ENCODE measurements around the gene KBTBD4. TPM values are rescaled to one million over a fixed set of nuclear protein-coding genes. Genes with fewer than 3 reads are reported as not detected.

KBTBD4 gene
- total RNA-seq, 1 experiment from 2014 or later, result 15.9 TPM

DNA sequence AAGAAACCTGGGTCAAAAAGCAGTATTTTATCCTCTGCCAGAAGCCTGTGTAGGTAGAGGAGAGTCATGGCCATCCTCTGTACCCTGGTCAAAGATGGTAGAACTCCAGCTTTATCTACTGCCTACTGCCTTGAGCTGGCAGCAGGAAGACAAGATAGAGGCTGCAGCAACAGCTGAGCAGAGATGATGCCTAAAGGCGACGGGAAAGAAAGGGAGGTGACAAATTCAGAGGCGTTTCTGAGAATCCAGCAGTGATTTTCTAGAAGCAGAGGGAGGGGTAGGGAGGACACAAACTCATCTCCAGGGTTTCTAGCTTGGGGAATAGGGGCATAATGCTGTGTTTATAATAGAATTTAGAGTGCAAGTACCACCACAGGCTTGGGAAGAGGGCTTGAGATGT, 30.9 kb upstream of the KBTBD4 start:
- Mint-ChIP-seq H3K27me3 (ENCODE audit: low read depth) (no peaks in the 10 kb centered on the region), H3K4me3 (no peak overlapping the region), H3K4me1 (no peaks in the 10 kb centered on the region), H3K27ac (no peak overlapping the region), H3K36me3 (ENCODE audit: insufficient read depth in 1 of 3, low read depth in 3 of 3) (peaks cover 0 to 4% (median 2%) of the 10 kb centered on the region in 3 experiments; a peak in 2 of 7 replicates), H3K9me3 (no peaks in the 10 kb centered on the region)
- Histone ChIP-seq H3K4me1 (ENCODE audit: insufficient read depth, low read length) (no peaks in the 10 kb centered on the region), H4K8ac (replicated peaks; ENCODE audit: insufficient read length, low read depth, low read length) (no peak overlapping the region), H3T11ph (ENCODE audit: low read length) (no peak overlapping the region), H3K4ac (ENCODE audit: low read depth, low read length) (no peak overlapping the region), H2AFZ (ENCODE audit: low read length) (no peak overlapping the region), H3K23me2 (ENCODE audit: insufficient read length, low read depth, low read length, poor library complexity, severe bottlenecking) (no peaks in the 10 kb centered on the region), H2BK20ac (ENCODE audit: low read depth, low read length, poor library complexity, severe bottlenecking) (no peak overlapping the region), H2BK15ac (ENCODE audit: low read depth, low read length) (no peak overlapping the region), H3K27me3 (ENCODE audit: insufficient read depth, low read length) (no peaks in the 10 kb centered on the region), H3K79me1 (ENCODE audit: insufficient read depth, low read depth, low read length, poor library complexity, severe bottlenecking) (no peaks in the 10 kb centered on the region), H2AK5ac (ENCODE audit: insufficient read length, low read length) (no peak overlapping the region), H3K27ac (ENCODE audit: insufficient read length, low read depth, low read length) (no peak overlapping the region), H4K20me1 (ENCODE audit: control insufficient read depth, insufficient read depth, insufficient read length) (no peaks in the 10 kb centered on the region), H3K79me2 (ENCODE audit: insufficient read depth, low read length) (no peaks in the 10 kb centered on the region), H3K18ac (ENCODE audit: insufficient read length, low read depth, low read length) (no peak overlapping the region), H3K23ac (ENCODE audit: insufficient read length, low read depth, low read length) (no peak overlapping the region), H4K5ac (ENCODE audit: insufficient read length, low read depth, low read length) (no peak overlapping the region), H2BK120ac (ENCODE audit: low read depth, low read length, poor library complexity, severe bottlenecking) (no peak overlapping the region), H2BK5ac (ENCODE audit: insufficient read length, low read length) (no peak overlapping the region), H4K91ac (ENCODE audit: insufficient read length, low read depth, low read length) (no peak overlapping the region), H3K14ac (ENCODE audit: insufficient read depth, low read length) (no peak overlapping the region), H3K9me3 (ENCODE audit: control insufficient read depth, low read depth, low read length) (no peaks in the 10 kb centered on the region), H3K4me2 (ENCODE audit: insufficient read depth, insufficient read length, low read length) (no peak overlapping the region), H3K56ac (ENCODE audit: insufficient read length, low read depth, low read length) (no peak overlapping the region), H2BK12ac (ENCODE audit: insufficient read length, low read depth, low read length) (no peak overlapping the region), H3K9ac (ENCODE audit: extremely low read depth, insufficient read length, low read length) (no peak overlapping the region)
- TF ChIP-seq, protein P1, sequence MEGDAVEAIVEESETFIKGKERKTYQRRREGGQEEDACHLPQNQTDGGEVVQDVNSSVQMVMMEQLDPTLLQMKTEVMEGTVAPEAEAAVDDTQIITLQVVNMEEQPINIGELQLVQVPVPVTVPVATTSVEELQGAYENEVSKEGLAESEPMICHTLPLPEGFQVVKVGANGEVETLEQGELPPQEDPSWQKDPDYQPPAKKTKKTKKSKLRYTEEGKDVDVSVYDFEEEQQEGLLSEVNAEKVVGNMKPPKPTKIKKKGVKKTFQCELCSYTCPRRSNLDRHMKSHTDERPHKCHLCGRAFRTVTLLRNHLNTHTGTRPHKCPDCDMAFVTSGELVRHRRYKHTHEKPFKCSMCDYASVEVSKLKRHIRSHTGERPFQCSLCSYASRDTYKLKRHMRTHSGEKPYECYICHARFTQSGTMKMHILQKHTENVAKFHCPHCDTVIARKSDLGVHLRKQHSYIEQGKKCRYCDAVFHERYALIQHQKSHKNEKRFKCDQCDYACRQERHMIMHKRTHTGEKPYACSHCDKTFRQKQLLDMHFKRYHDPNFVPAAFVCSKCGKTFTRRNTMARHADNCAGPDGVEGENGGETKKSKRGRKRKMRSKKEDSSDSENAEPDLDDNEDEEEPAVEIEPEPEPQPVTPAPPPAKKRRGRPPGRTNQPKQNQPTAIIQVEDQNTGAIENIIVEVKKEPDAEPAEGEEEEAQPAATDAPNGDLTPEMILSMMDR (conservative IDR thresholded peaks at IDR 0.05), result no peak
- WGBS (ENCODE audit: extremely low coverage, insufficient read length, low lambda C conversion rate), result no CpG with 5 or more reads among the region's 3 CpGs
- no peak for DNase-seq
